Embryonic facial prominence (tissue), 1 donor: ENCODE results near the gene SPIRE1.
"Not testable (repeated sequence)": the region's sequence is repeated elsewhere in the genome, so short reads cannot be mapped to it uniquely, and the experiment has no call there.

Source experiments
- DNase-seq: peaks from one replicate; pipeline ENCODE4 v3.0.0-alpha.2; 2016; ENCODE audit errors: extremely low spot score

Gene SPIRE1

GRCh38 chr18:12417687-12418086 is 240.2 kb downstream of the SPIRE1 start:
- DNase-seq, result no peak

- DNase-seq, result no peak
Measured at GRCh38 chr18:12416098-12416729, 241.7 kb downstream of the SPIRE1 start.

GRCh38 chr18:12411456-12411855 is 246.5 kb downstream of the SPIRE1 start:
- DNase-seq, result no peak

- not testable (repeated sequence) for DNase-seq
Measured at GRCh38 chr18:12410747-12411146, 247.2 kb downstream of the SPIRE1 start.

- DNase-seq, result no peak
Measured at GRCh38 chr18:12410081-12410481, 247.8 kb downstream of the SPIRE1 start.

- no peak for DNase-seq
Measured at GRCh38 chr18:12409469-12409868, 248.4 kb downstream of the SPIRE1 start.

- no peak for DNase-seq
Measured at GRCh38 chr18:12408247-12408869, 249.5 kb downstream of the SPIRE1 start.

- DNase-seq, result no peak
Measured at GRCh38 chr18:12406371-12407111, 251.4 kb downstream of the SPIRE1 start.

- no peak for DNase-seq
Measured at GRCh38 chr18:12405066-12405465, 252.8 kb downstream of the SPIRE1 start.

GRCh38 chr18:12403601-12404506 is 254.1 kb downstream of the SPIRE1 start:
- DNase-seq, result no peak

GRCh38 chr18:12401881-12402280 is 256.0 kb downstream of the SPIRE1 start:
- no peak for DNase-seq

GRCh38 chr18:12399231-12399630 is 258.7 kb downstream of the SPIRE1 start:
- no peak for DNase-seq

- DNase-seq, result no peak
Measured at GRCh38 chr18:12398625-12399024, 259.3 kb downstream of the SPIRE1 start.

- DNase-seq, result no peak
Measured at GRCh38 chr18:12397793-12398192, 260.1 kb downstream of the SPIRE1 start.

GRCh38 chr18:12397254-12397653 is 260.7 kb downstream of the SPIRE1 start:
- DNase-seq, result no peak
